Fibroblast of mammary gland (primary cell): ENCODE measurements around the gene DBI.

ENCODE experiments used
- DNase-seq: peaks from one replicate; pipeline ENCODE4 v3.0.0-alpha.2; 2010; ENCODE audit warnings: low read depth
- H3K4me3 ChIP-seq: 2 replicates; pipeline ENCODE4 v1.5.1; 2011; ENCODE audit warnings: low read depth, mild to moderate bottlenecking, low read length, moderate library complexity; ENCODE audit not compliant: control insufficient read depth
- CTCF ChIP-seq: conservative IDR thresholded peaks from 2 replicates; pipeline ENCODE4 v1.5.1; 2011; ENCODE audit warnings: low read depth, low read length, inconsistent platforms; ENCODE audit not compliant: control insufficient read depth, insufficient read depth

Gene DBI

DNA sequence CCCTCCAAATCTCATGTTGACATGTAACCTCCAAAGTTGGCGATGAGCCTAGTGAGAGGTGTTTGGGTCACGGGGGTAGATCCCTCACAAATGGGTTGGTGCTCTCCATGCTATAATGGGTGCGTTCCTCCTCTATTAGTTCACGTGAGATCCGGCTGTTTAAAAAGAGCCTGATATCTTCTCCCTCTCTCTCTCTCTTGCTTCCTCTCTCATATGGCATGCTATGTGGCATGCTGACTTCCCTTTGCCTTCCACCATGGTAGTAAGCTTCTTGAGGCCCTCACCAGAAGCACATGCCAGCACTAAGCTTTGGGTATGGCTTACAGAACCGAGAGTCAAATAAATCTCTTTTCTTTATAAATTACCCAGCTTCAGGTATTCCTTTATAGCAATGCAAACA, 39.3 kb upstream of the DBI start:
- no peak for TF ChIP-seq CTCF
- DNase-seq = no peak
- no peak overlapping the region for H3K4me3 ChIP-seq

DNA sequence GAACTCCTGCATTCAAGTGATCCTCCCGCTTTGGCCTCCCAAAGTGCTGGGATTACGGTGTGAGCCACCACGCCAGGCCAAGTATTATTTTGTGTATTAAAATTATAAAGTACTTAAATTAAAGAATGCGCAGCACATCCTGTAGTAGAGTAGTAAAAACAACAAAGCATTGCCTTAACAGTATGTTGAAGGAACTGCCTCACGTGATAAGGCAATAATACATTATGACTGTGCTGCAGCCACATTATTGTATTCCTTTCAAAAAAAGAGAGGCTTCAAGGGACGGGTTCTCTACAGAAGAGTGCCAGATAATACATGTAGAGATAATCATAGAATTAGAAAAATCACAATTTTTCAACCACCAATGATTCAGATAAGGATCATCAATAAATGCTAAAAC, 33.8 kb upstream of the DBI start:
- TF ChIP-seq CTCF = no peak
- DNase-seq = no peak
- H3K4me3 ChIP-seq = no peak overlapping the region

- no peak for TF ChIP-seq CTCF
- no peak overlapping the region for H3K4me3 ChIP-seq
- peak; percentile 34 for DNase-seq
These were observed 33.4 kb upstream of the DBI start for GRCh38 chr2:119333360-119333759.

DNA sequence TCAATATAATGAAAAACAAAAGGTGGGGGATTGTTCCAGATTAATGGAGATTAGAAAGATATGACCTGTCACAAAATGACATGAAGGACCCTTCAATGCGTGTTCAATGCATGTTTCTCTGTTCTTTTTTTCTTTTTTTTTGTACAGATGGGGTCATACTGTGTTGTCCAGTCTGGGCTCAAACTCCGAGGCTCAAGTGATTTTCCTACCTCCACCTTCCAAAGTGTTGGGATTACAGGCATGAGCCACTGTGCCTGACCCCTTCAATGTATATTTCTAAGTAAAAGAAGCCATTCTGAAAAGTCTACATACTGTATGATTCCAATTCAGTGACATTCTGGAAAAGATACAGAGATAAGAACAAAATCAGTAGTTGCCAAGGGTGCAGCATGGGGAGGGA, 32.9 kb upstream of the DBI start:
- no peak for DNase-seq
- TF ChIP-seq CTCF = no peak
- no peak overlapping the region for H3K4me3 ChIP-seq

GRCh38 chr2:119337749-119338148, 29.0 kb upstream of the DBI start:
- H3K4me3 ChIP-seq = no peak overlapping the region
- DNase-seq = no peak
- TF ChIP-seq CTCF = no peak

GRCh38 chr2:119338272-119338671, 28.5 kb upstream of the DBI start:
- no peak for DNase-seq
- no peak overlapping the region for H3K4me3 ChIP-seq
- TF ChIP-seq CTCF = no peak

DNA sequence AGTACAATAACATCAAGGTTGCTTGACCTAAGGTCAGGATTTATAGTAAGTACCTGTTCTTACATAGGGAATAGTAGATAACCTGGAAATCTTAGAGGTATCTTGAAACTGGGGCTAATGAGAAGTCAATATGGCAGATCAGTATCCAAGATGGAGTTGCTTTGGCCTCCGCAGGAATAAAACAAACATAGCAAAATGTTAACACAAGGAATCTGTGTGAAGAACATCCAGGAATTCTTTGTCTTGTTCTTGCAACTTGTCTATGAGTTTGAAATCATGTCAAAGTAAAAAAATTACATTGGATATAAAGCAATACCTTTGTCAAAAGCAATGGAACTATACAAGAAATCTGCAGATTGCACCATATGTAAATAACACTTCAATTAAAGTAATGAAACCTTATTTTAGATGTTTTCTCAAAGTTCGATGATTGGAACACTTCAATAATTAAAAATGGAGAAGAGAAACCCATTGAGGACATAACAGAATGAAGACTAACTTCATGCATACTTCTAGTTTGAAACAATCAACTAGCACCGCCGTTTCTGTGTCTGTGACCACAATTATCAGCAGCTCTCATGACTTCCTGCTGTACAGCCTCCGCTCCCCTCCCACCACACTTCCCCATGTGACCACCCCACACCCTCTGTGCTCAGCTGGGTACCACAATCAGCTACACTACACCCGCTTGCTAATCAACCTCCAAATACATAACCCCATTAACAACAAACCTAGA, 27.8 kb upstream of the DBI start:
- TF ChIP-seq CTCF = no peak
- DNase-seq = no peak
- H3K4me3 ChIP-seq = no peak overlapping the region
